Measurements from ENCODE around the gene PCDHGA4.
"Not testable (repeated sequence)": the region's sequence is repeated elsewhere in the genome, so short reads cannot be mapped to it uniquely, and the experiment has no call there.

The PCDHGA4 gene

DNA sequence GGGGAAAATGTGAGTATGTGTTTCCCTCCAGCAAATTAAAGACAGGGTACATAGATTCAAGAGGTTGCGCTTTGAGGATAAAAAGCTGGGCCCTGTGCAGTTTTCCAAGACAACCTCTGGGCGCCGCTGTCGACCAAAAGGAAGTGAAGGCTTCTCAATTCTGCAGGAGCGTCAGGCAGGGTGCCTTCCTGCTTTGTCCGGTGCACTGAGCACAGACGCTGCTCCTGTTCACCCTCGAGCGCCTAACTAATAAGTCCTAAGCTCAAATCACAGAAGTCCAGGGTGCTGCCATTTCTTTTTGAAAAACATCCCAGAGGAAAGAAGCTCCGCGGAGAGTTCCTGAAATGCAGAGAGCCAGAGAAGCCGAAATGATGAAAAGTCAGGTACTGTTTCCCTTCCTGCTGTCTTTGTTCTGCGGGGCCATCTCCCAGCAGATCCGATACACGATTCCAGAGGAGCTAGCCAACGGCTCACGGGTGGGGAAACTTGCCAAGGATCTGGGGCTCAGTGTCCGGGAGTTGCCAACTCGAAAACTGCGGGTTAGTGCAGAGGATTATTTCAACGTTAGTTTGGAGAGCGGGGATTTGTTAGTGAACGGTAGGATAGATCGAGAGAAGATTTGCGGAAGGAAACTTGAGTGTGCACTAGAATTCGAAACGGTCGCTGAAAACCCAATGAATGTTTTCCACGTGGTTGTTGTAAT is 4.8 kb upstream of the PCDHGA4 start, which contains the start of gene PCDHGB1:
Gene PCDHGB1 (plus strand): TSS at position 183 of the 703 bp plus-strand sequence. CDS start 162 bp downstream, at position 345.
- DNase-seq, result peak; percentile 57

DNA sequence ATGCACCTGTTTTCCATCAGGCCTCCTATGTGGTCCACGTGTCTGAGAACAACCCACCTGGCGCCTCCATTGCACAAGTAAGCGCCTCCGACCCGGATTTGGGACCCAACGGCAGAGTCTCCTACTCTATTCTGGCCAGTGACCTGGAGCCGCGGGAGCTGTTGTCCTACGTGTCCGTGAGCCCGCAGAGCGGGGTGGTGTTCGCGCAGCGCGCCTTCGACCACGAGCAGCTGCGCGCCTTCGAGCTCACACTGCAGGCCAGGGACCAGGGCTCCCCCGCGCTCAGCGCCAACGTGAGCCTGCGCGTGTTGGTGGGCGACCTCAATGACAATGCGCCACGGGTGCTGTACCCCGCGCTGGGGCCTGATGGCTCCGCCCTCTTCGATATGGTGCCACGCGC is 3.2 kb upstream of the PCDHGA4 start:
- no peak for DNase-seq

DNA sequence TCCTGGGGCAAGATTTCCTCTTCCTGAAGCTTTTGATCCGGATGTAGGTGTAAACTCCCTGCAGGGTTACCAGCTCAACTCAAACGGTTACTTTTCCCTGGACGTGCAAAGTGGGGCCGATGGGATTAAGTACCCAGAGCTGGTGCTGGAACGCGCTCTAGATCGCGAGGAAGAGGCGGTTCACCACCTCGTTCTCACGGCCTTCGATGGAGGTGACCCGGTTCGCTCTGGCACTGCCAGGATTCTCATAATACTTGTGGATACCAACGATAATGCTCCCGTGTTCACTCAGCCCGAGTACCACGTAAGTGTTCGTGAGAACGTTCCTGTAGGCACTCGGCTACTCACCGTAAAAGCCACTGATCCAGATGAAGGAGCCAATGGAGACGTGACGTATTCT is 820 bp downstream of the PCDHGA4 start:
- no peak for DNase-seq

DNA sequence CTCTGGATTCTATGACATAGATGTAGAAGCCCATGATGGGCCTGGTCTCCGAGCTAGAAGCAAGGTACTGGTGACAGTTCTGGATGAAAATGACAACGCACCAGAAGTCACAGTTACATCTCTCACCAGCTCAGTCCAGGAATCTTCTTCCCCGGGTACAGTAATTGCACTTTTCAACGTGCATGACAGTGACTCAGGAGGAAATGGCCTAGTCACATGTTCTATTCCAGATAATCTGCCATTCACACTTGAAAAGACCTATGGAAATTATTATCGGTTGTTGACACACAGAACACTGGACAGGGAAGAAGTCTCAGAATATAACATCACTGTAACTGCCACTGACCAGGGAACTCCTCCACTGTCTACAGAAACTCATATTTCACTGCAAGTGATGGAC is 1.3 kb downstream of the PCDHGA4 start:
- DNase-seq, result no peak

DNA sequence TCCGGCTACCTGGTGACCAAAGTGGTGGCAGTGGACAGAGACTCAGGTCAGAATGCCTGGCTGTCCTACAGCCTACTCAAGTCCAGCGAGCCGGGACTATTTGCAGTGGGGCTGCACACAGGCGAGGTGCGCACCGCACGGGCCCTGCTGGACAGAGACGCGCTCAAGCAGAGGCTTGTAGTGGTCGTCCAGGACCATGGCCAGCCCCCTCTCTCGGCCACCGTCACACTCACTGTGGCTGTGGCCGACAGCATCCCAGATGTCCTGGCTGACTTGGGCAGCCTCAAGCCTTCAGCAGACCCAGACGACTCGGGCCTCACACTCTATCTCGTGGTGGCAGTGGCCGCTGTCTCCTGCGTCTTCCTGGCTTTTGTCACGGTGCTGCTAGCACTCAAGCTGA is 2.1 kb downstream of the PCDHGA4 start:
- DNase-seq, result no peak

DNA sequence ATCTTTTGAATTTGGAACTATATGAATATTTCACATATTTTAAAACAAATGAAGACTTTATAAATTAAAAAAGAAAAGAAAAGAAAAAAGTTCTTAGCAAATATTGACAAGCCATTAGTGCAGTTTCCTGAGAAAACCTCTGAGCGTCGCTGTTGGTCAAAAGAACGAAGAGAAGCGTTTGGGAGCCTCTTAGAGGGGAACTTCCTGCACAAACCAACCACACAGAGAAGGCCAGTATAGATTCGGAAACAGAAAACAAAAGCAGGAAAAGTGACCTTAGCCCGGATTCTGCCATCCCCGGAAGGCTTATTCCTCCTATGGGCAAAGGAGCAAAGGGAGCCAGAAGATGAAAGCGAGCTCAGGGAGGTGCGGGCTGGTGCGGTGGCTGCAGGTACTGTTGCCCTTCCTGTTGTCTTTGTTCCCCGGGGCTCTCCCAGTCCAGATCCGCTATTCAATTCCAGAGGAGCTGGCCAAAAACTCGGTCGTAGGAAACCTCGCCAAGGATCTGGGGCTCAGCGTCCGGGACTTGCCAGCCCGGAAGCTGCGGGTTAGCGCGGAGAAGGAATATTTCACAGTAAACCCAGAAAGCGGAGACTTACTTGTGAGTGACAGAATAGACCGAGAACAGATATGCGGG is 5.1 kb downstream of the PCDHGA4 start, which contains the start of gene PCDHGB2:
Gene PCDHGB2 (plus strand): TSS at position 205 of the 637 bp plus-strand sequence. CDS start 142 bp downstream, at position 347.
- DNase-seq, result no peak

DNA sequence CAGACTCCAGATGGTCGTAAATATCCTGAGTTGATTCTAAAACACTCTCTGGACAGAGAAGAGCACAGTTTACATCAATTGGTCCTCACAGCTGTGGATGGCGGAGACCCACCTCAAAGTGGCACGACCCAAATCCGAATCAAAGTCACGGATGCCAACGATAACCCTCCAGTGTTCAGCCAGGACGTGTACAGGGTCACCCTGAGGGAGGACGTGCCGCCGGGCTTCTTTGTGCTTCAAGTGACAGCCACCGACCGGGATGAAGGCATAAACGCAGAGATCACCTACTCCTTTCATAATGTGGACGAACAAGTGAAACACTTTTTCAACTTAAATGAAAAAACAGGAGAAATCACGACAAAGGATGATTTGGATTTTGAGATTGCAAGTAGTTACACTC is 5.9 kb downstream of the PCDHGA4 start:
- DNase-seq, result no peak

DNA sequence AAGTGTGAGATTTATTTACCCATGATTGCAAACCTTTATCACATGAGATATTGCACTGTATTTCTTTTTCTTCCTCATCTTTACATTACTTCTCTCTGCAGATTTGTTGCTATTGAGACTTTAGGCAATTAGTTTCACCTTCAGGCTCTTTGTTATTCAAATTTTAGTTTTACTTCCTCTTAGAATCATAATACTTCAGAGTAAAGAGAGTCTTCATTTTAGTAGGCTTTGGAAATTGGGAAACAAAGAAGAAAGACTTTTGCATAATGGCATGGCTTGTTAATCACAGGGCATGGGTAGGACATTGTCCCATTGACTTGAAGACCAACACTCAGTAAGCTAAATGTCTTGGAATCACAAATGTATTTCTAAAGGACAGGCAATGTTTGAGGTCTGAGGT is 7.9 kb downstream of the PCDHGA4 start:
- DNase-seq, result no peak

DNA sequence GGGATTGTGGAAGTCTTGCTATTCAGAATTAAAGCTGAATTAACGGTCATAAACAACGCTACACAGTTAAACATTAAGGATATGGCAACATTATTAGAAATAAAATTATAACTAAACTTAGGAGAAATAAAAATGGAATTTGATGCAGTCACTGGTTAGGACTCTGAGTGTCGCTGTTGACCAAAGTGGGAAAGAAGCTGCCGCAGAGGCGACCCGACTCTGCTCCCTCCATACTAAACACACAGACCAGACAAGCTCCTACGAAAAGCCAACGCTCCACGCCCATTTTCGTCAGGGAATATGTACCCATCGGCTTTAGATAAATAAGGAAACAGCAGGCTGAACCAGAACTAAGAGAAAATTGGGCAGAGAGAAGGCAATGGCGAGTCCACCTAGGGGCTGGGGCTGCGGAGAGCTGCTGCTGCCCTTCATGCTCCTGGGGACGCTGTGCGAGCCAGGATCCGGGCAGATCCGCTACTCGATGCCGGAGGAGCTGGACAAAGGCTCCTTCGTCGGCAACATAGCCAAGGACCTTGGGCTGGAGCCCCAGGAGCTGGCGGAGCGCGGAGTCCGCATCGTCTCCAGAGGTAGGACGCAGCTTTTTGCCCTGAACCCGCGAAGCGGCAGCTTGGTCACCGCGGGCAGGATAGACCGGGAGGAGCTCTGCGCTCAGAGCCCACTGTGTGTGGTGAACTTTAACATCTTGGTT is 9.3 kb downstream of the PCDHGA4 start, which contains the start of gene PCDHGA5:
Gene PCDHGA5 (plus strand): TSS at position 211 of the 709 bp plus-strand sequence. CDS start 169 bp downstream, at position 380.
- DNase-seq, result no peak

DNA sequence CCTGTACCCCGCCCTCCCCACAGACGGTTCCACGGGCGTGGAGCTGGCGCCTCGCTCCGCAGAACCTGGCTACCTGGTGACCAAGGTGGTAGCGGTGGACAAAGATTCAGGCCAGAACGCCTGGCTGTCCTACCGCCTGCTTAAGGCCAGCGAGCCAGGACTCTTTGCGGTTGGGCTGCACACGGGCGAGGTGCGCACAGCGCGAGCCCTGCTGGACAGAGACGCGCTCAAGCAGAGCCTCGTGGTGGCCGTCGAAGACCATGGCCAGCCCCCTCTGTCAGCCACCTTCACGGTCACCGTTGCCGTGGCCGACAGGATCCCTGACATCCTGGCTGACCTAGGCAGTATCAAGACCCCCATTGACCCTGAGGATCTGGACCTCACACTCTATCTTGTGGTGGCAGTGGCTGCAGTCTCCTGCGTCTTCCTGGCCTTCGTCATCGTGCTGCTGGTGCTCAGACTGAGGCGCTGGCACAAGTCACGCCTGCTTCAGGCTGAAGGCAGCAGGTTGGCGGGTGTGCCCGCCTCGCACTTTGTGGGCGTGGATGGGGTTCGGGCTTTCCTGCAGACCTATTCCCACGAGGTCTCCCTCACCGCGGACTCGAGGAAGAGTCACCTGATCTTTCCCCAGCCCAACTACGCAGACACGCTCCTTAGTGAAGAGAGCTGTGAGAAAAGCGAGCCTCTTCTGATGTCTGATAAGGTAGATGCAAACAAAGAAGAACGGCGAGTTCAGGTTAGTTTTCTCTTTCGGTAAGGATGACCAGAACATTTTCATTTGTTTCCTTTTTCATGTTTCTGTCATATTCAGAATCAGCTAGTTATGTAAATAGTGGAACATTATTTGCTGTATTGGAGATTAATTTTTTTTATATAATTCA is 11.4 kb downstream of the PCDHGA4 start:
- DNase-seq, result no peak

DNA sequence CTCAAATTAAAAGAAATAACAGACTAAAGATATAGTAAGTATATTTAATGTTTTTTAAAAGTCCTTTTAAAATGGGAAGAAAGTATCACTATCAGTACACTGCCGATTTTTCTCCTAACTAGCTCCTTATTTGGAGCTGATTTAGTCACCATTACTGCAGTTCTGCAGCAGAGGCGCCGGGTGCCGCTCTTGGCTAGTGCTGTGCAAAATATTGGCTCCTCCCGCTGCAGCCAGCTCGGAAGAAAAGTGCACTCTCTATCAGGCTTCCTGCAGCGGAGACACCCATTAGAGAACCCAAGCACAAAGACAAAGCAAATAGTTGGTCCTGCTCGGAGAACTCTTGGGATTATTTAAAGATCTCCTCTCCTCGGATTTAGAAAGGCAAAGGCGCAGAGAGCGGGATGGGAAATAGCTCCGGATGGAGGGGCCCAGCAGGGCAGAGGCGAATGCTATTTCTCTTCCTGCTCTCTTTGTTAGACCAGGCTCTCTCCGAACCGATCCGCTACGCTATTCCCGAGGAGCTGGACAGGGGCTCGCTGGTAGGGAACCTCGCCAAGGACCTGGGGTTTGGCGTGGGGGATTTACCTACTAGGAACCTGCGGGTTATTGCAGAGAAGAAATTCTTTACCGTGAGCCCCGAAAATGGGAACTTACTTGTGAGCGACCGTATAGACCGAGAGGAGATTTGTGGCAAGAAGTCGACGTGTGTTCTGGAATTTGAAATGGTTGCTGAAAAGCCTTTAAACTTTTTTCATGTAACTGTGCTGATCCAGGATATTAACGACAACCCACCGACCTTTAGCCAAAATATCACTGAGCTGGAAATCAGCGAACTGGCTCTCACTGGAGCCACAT is 15.4 kb downstream of the PCDHGA4 start, which contains the start of gene PCDHGB3:
Gene PCDHGB3 (plus strand): TSS at position 249 of the 855 bp plus-strand sequence. CDS start 153 bp downstream, at position 402.
- DNase-seq, result peak; percentile 53

DNA sequence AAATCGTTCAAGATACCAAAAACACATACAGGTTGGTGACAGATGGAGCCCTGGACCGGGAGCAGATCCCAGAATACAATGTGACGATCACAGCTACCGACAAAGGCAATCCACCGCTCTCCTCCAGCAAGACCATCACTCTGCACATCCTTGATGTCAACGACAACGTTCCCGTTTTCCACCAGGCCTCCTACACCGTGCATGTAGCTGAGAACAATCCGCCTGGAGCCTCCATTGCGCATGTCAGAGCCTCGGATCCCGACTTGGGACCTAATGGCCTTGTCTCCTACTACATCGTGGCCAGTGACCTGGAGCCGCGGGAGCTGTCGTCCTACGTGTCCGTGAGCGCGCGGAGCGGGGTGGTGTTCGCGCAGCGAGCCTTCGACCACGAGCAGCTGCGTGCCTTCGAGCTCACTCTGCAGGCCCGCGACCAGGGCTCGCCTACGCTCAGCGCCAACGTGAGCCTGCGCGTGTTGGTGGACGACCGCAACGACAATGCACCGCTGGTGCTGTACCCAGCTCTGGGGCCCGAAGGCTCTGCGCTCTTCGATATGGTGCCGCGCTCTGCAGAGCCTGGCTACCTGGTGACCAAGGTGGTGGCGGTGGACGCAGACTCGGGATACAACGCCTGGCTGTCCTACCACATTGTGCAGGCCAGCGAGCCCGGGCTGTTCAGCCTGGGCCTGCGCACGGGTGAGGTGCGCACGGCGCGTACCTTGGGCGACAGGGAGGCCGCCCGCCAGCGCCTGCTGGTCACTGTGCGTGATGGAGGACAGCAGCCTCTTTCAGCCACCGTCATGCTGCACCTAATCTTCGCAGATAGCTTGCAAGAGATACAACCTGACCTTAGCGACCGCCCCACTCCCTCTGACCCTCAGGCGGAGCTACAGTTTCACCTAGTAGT is 17.0 kb downstream of the PCDHGA4 start:
- DNase-seq, result no peak

DNA sequence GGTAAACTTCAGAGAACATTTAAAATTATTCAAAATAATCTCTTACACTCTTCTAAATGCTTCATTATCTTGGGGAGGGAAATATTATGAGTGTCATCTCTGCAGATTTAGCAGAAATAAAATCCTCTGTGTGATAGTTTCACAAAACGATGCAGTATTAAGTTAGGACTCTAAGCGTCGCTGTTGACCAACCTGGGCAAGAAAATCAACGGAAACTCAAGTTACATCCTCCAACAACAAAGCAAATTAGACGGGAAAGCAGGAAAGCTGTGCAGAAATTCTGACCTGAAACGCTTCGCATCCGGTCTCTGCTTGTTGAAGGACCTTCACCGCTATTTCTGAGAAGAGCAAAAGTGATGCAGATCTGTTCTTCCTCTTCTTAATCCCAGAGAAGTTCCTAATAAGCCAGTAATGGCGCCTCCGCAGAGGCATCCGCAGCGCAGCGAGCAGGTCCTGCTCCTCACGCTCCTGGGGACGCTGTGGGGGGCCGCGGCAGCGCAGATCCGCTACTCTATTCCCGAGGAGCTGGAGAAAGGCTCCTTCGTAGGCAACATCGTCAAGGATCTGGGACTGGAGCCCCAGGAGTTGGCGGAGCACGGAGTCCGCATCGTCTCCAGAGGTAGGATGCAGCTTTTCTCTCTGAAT is 19.0 kb downstream of the PCDHGA4 start, which contains the start of gene PCDHGA6:
Gene PCDHGA6 (plus strand): TSS at position 219 of the 645 bp plus-strand sequence. CDS start 193 bp downstream, at position 412.
- DNase-seq, result no peak

DNA sequence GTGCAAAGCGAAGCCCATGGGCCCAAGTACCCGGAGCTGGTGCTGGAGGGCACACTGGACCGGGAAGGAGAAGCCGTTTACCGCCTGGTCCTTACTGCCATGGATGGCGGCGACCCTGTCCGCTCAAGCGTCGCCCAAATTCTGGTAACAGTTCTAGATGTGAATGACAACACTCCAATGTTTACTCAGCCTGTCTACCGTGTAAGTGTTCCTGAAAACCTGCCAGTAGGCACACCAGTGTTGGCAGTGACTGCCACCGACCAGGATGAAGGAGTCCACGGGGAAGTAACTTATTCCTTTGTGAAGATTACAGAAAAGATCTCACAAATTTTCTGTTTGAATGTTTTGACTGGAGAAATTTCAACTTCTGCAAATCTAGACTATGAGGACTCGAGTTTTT is 19.8 kb downstream of the PCDHGA4 start:
- DNase-seq, result no peak

DNA sequence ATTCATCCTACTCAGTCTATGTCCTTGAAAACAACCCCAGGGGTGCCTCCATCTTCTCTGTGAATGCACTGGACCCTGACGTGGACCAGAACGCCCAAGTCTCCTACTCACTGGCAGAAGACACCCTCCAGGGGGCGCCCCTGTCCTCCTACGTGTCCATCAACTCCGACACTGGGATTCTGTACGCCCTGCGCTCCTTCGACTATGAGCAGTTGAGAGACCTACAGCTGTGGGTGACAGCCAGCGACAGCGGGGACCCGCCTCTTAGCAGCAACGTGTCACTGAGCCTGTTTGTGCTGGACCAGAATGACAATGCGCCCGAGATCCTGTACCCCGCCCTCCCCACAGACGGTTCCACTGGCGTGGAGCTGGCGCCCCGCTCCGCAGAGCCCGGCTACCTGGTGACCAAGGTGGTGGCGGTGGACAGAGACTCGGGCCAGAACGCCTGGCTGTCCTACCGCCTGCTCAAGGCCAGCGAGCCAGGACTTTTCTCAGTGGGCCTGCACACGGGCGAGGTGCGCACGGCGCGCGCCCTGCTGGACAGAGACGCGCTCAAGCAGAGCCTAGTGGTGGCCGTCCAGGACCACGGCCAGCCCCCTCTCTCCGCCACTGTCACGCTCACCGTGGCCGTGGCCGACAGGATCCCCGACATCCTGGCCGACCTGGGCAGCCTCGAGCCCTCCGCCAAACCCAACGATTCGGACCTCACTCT is 20.8 kb downstream of the PCDHGA4 start:
- DNase-seq, result not testable (repeated sequence)

DNA sequence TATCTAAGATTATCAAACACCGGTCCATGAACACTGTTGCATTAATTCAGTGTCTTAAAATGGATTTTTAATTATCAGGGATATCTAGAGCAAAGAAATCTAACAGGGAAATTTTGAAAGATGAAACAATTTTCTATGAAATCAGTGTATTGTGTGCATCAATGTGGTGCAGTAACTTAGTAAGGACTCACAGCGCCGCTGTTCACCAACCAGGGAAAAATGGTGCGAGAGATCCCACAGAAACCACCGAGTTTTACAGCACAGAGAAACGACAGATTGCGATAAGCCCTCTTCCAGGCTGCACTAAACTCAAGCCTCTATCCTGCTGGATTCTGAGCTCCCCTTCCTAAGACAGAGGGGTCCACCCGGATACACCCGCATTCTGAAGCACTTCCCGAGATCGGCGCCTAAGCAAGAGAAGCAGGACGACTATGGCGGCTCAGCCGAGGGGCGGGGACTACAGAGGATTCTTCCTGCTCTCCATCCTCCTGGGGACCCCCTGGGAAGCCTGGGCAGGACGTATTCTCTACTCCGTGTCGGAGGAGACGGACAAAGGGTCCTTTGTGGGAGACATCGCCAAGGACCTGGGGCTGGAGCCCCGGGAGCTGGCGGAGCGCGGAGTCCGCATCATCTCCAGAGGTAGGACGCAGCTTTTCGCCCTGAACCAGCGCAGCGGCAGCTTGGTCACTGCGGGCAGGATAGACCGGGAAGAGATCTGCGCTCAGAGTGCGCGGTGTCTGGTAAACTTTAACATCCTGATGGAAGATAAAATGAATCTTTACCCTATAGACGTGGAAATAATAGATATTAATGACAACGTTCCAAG is 27.9 kb downstream of the PCDHGA4 start, which contains the start of gene PCDHGA7:
Gene PCDHGA7 (plus strand): TSS at position 274 of the 826 bp plus-strand sequence. CDS start 158 bp downstream, at position 432.
- no peak for DNase-seq

DNA sequence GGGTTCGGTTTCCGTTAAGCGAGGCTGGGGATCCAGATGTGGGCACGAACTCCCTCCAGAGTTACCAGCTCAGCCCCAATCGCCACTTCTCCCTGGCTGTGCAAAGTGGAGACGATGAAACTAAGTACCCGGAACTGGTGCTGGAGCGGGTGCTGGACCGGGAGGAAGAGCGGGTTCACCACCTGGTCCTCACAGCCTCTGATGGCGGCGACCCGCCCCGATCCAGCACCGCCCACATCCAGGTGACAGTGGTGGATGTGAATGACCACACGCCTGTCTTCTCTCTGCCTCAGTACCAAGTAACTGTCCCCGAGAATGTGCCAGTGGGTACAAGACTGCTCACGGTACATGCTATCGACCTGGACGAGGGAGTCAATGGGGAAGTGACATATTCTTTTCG is 28.5 kb downstream of the PCDHGA4 start:
- no peak for DNase-seq

Data from activated CD4-positive, alpha-beta T cell treated with anti-CD3 and anti-CD28 coated beads for 48 hours (primary cell).